ENCODE data around the gene ADGRG4.

- TF ChIP-seq ZSCAN18 (CRISPR knock-in tag; IDR thresholded peaks at IDR 0.05) (no peak), USF2 (CRISPR knock-in tag; IDR thresholded peaks at IDR 0.05) (no peak), JUN (CRISPR knock-in tag; IDR thresholded peaks at IDR 0.05) (no peak), ZNF423 (CRISPR knock-in tag; IDR thresholded peaks at IDR 0.05) (no peak), MAX (CRISPR knock-in tag; IDR thresholded peaks at IDR 0.05) (no peak), CTCF (IDR thresholded peaks at IDR 0.05) (no peak), ATF2 (CRISPR knock-in tag; IDR thresholded peaks at IDR 0.05; ENCODE audit: borderline replicate concordance, low read depth) (no peak), HMGXB4 (CRISPR knock-in tag; IDR thresholded peaks at IDR 0.05) (no peak)
Measured at GRCh38 chrX:136321532-136321931, 20.8 kb downstream of the ADGRG4 start.

Data from WTC11 (cell line).